K562 (cell line): ENCODE data around the gene SLC25A42. TPM values are rescaled to one million over a fixed set of nuclear protein-coding genes. Genes with fewer than 3 reads are reported as not detected.

Experiments used
- ATAC-seq: fragments of 200-7000 bp; cut with Tn5 transposase; 3 replicates; pipeline ENCODE4 v1.9.1; 2020; ENCODE audit warnings: moderate library complexity
- BruUV-seq: library from RNA; stranded (reverse); fragments of 400-500 nt; replicated peaks from 2 replicates; lab custom pipeline; 2021; lab: Mats Ljungman, UMichigan
- CTCF ChIA-PET: fragments of 300-600 bp; formaldehyde crosslinking; extraction: SDS; loops from one replicate; lab custom pipeline; 2021; ENCODE audit warnings: low intra/inter-chr PET ratio; lab: Yijun Ruan, JAX
- POLR2A ChIA-PET: fragments of 300-600, 350-650 bp; sonication (Branson Sonifier 250); formaldehyde crosslinking; extraction: SDS; loops from one replicate; lab custom pipeline; 2021; ENCODE audit warnings: antibody characterized with exemption, inconsistent platforms; lab: Yijun Ruan, JAX
- DNase-seq, 4 experiments: peaks; one replicate each; pipeline versions ENCODE4 v3.0.0 to v3.0.0-alpha.2; 2011 to 2018; ENCODE audit warnings: low spot score in 3 of 4, mixed read lengths in 3 of 4; ENCODE audit errors: extremely low read depth in 1 of 4
- FAIRE-seq: peaks from 2 replicates; lab custom pipeline; 2011; peaks lifted over from hg19 to GRCh38; lab: Jason Lieb, UNC
- H2AFZ ChIP-seq: 2 replicates; pipeline ENCODE4 v1.6.0; 2011; ENCODE audit warnings: low read depth, low read length, control low read depth, inconsistent platforms
- H3K27ac ChIP-seq: fragments of 200-600 bp; 3 replicates; pipeline ENCODE4 v1.8.0; 2011; ENCODE audit warnings: low read depth, mild to moderate bottlenecking, control low read depth, inconsistent platforms, low read length, moderate library complexity, mixed read lengths; ENCODE audit errors: extremely low read depth
- H3K27me3 ChIP-seq, 2 experiments: fragments of 300-600 bp in 1 of 2; 2 replicates in 1 of 2; 3 replicates in 1 of 2; pipeline versions ENCODE4 v1.6.0 to v1.8.0; 2011; ENCODE audit warnings: inconsistent platforms in 2 of 2, low read length in 2 of 2, mild to moderate bottlenecking in 1 of 2, mixed read lengths in 1 of 2, moderate library complexity in 1 of 2; ENCODE audit not compliant: control insufficient read depth in 2 of 2, insufficient read depth in 2 of 2
- H3K36me3 ChIP-seq: fragments of 300-600 bp; 3 replicates; pipeline ENCODE4 v1.8.0; 2011; ENCODE audit warnings: mild to moderate bottlenecking, low read length, inconsistent platforms; ENCODE audit not compliant: control insufficient read depth, insufficient read depth
- H3K4me1 ChIP-seq, 2 experiments: fragments of 200-600 bp in 1 of 2; replicated peaks in 1 of 2; 2 replicates in 1 of 2; 3 replicates in 1 of 2; pipeline versions ENCODE4 v1.5.1 to v1.8.0; 2011; ENCODE audit warnings: inconsistent platforms in 2 of 2, low read length in 2 of 2, mild to moderate bottlenecking in 1 of 2, mixed read lengths in 1 of 2, moderate library complexity in 1 of 2; ENCODE audit not compliant: control insufficient read depth in 2 of 2, insufficient read depth in 2 of 2
- H3K4me2 ChIP-seq: 2 replicates; pipeline ENCODE4 v1.6.1; 2011; ENCODE audit warnings: low read length, control low read depth, inconsistent platforms, mixed read lengths; ENCODE audit not compliant: insufficient read depth
- H3K4me3 ChIP-seq: fragments of 200-600 bp; sonication (generic), shearing (Covaris generic); 2 replicates; pipeline ENCODE4 v1.5.1; 2016; ENCODE audit warnings: control low read depth, inconsistent platforms
- H3K79me2 ChIP-seq: fragments of 200-600 bp; 3 replicates; pipeline ENCODE4 v1.8.0; 2011; ENCODE audit warnings: low read length, inconsistent platforms; ENCODE audit not compliant: control insufficient read depth, insufficient read depth
- H3K9ac ChIP-seq, 2 experiments: 2 replicates each; pipeline versions ENCODE4 v1.6.0 to v1.6.1; 2011; ENCODE audit warnings: low read depth in 2 of 2, low read length in 2 of 2, control low read depth in 1 of 2, inconsistent platforms in 1 of 2, mild to moderate bottlenecking in 1 of 2, mixed read lengths in 1 of 2; ENCODE audit not compliant: insufficient read depth in 1 of 2
- H3K9me1 ChIP-seq: one replicate; pipeline ENCODE4 v1.6.0; 2011; ENCODE audit warnings: inconsistent platforms, mild to moderate bottlenecking, low read length, moderate library complexity; ENCODE audit not compliant: control insufficient read depth, insufficient read depth
- H3K9me3 ChIP-seq: replicated peaks from 2 replicates; pipeline ENCODE4 v1.5.1; 2011; ENCODE audit warnings: low read depth, low read length, inconsistent platforms; ENCODE audit not compliant: control insufficient read depth, insufficient read depth
- H4K20me1 ChIP-seq: replicated peaks from 2 replicates; pipeline ENCODE4 v1.6.1; 2011; ENCODE audit warnings: low read length, inconsistent platforms, mixed read lengths; ENCODE audit not compliant: control insufficient read depth, insufficient read depth
- ELK3 ChIP-seq: fragments of 450-650 bp; formaldehyde crosslinking; IDR thresholded peaks from 2 replicates; pipeline ENCODE4 v1.4.0; 2020; ENCODE audit warnings: mild to moderate bottlenecking
- GTF2F1 ChIP-seq: IDR thresholded peaks from 2 replicates; pipeline ENCODE4 v1.6.1; 2011; ENCODE audit warnings: low read depth, low read length, improper control_type of control experiment
- HNRNPH1 ChIP-seq: fragments of 200-400 bp; formaldehyde crosslinking; optimal IDR thresholded peaks from 2 replicates; pipeline ENCODE3; 2017; ENCODE audit warnings: low read depth, mild to moderate bottlenecking, low read length, moderate library complexity
- MYC ChIP-seq, 2 experiments: fragments of 250-450 bp in 1 of 2; sonication (Bioruptor Pico) in 1 of 2; IDR thresholded peaks; 2 replicates each; pipeline versions ENCODE4 v1.5.1 to v1.6.1; 2012 to 2021; ENCODE audit warnings: low read depth in 2 of 2, borderline replicate concordance in 1 of 2, improper control_type of control experiment in 1 of 2, low read length in 1 of 2, mild to moderate bottlenecking in 1 of 2, moderate library complexity in 1 of 2
- NFYB ChIP-seq: IDR thresholded peaks from 2 replicates; pipeline ENCODE4 v1.6.1; 2011; ENCODE audit warnings: mild to moderate bottlenecking, moderate library complexity; ENCODE audit not compliant: insufficient read length; ENCODE audit errors: extremely low read depth
- SAFB2 ChIP-seq: fragments of 200-400 bp; formaldehyde crosslinking; IDR thresholded peaks from 2 replicates; pipeline ENCODE4 v1.6.1; 2018; ENCODE audit warnings: borderline replicate concordance, low read length, low read depth, moderate library complexity; ENCODE audit not compliant: severe bottlenecking
- SMARCE1 ChIP-seq: fragments of 450-650 bp; IDR thresholded peaks from 2 replicates; pipeline ENCODE4 v1.7.1; 2016; ENCODE audit warnings: mild to moderate bottlenecking
- TFE3 ChIP-seq: fragments of 450-650 bp; formaldehyde crosslinking; IDR thresholded peaks from 2 replicates; pipeline ENCODE4 v1.4.0; 2020; ENCODE audit warnings: mild to moderate bottlenecking, mixed read lengths
- TOE1 ChIP-seq, 2 experiments: fragments of 450-650 bp in 1 of 2; sonication (generic) in 1 of 2; formaldehyde crosslinking in 1 of 2; IDR thresholded peaks; 2 replicates each; pipeline versions ENCODE4 v1.7.1 to v1.8.0; 2016 to 2022; ENCODE audit warnings: borderline replicate concordance in 2 of 2, mild to moderate bottlenecking in 2 of 2, antibody characterized with exemption in 1 of 2, inconsistent platforms in 1 of 2, low read depth in 1 of 2, missing genetic modification reagents in 1 of 2, moderate library complexity in 1 of 2
- ZBTB33 ChIP-seq: sonication (generic); formaldehyde crosslinking; IDR thresholded peaks from 2 replicates; pipeline ENCODE4 v1.8.1; 2023; ENCODE audit warnings: mild to moderate bottlenecking, missing genetic modification reagents
- ZBTB49 ChIP-seq: sonication (generic); formaldehyde crosslinking; IDR thresholded peaks from 2 replicates; pipeline ENCODE4 v1.8.0; 2022; ENCODE audit warnings: missing genetic modification reagents, mild to moderate bottlenecking, borderline replicate concordance
- ZEB2 ChIP-seq: fragments of 450-650 bp; IDR thresholded peaks from 2 replicates; pipeline ENCODE4 v1.6.1; 2016
- ZNF282 ChIP-seq: sonication (generic); formaldehyde crosslinking; IDR thresholded peaks from 2 replicates; pipeline ENCODE4 v1.8.1; 2023; ENCODE audit warnings: missing genetic modification reagents
- ZNF551 ChIP-seq: fragments of 250-450 bp; sonication (Bioruptor Pico); IDR thresholded peaks from 2 replicates; pipeline ENCODE4 v1.5.0; 2021; ENCODE audit warnings: mild to moderate bottlenecking, moderate library complexity
- WGBS: fragments of 100-300 bp; shearing (Covaris generic); methylation state at CpG from one replicate; pipeline ENCODE4 v1.1.6; 2016; ENCODE audit warnings: low coverage, mixed read lengths; ENCODE audit not compliant: insufficient coverage; ENCODE audit errors: missing lambda C conversion rate; 5-methylcytosine and 5-hydroxymethylcytosine counted together
- in situ Hi-C: fragments of 300-500 bp; cut with MboI; formaldehyde crosslinking; loops from 4 replicates; pipeline ENCODE4 v1.15.0; 2018; ENCODE audit warnings: inconsistent platforms, mixed read lengths
- intact Hi-C: fragments of 100-400 bp; cut with micrococcal nuclease; formaldehyde crosslinking; loops from 2 replicates; pipeline ENCODE4 v1.14.2; 2022
- polyA plus RNA-seq, 8 experiments: library from polyadenylated mRNA; depleted of rRNA in 4 of 8; stranded (reverse) in 5 of 8; unstranded in 3 of 8; fragments of >200 nt; fragmentation: Nextera tagmentation in 2 of 8; fragmentation: Illumina TruSeq in 1 of 8; extraction: Ambion mirVana in 2 of 8; extraction: Trizol in 1 of 8; gene quantifications; 2 replicates each; pipeline versions ENCODE4 v1.2.1 to v1.2.3, GENCODE V29; 2011 to 2014; ENCODE audit warnings: inconsistent platforms in 1 of 8, missing spikeins in 1 of 8
- total RNA-seq, 7 experiments: library from RNA; depleted of rRNA in 6 of 7; stranded (reverse); fragments of >200 nt in 6 of 7; fragmentation: Illumina TruSeq in 2 of 7; extraction: Trizol in 2 of 7; gene quantifications; 2 replicates each; pipeline versions ENCODE4 v1.2.1 to v1.2.3, GENCODE V29; 2011 to 2021; ENCODE audit warnings: low replicate concordance in 1 of 7

SLC25A42 gene
- total and polyA plus RNA-seq, 9 of the 15 experiments (the other 6 are each of a cell fraction or from before 2014, with no cell fraction given): 0.59 to 32.2 (median 14.1) TPM

- intact Hi-C loops: no loop called here
- Histone ChIP-seq H3K27ac (no peak overlapping the region), H4K20me1 (no peaks in the 10 kb centered on the region), H2AFZ (no peak overlapping the region)
- FAIRE-seq: no peak
- no TSS peak for BruUV-seq
- no peak for TF ChIP-seq ZBTB49 (CRISPR knock-in tag)
- no peak for TF ChIP-seq HNRNPH1
- TF ChIP-seq MYC (IDR thresholded peaks at IDR 0.05; ENCODE audit: low read depth, low read length): no peak
- TF ChIP-seq MYC (CRISPR knock-in tag; IDR thresholded peaks at IDR 0.05; ENCODE audit: borderline replicate concordance, low read depth): no peak
- no peak for TF ChIP-seq SMARCE1
- no peak for TF ChIP-seq TFE3 (CRISPR knock-in tag)
- no peak for TF ChIP-seq ZNF551 (CRISPR knock-in tag)
- TF ChIP-seq ZEB2: no peak
- no peak for TF ChIP-seq GTF2F1
- TF ChIP-seq SAFB2: no peak
- TF ChIP-seq NFYB: no peak
- no peak for TF ChIP-seq TOE1 (IDR thresholded peaks at IDR 0.05; ENCODE audit: borderline replicate concordance)
- TF ChIP-seq TOE1 (CRISPR knock-in tag; IDR thresholded peaks at IDR 0.05; ENCODE audit: borderline replicate concordance, low read depth): no peak
- no peak for TF ChIP-seq ELK3 (CRISPR knock-in tag)
- TF ChIP-seq ZBTB33: no peak
- TF ChIP-seq ZNF282 (CRISPR knock-in tag): no peak
- TF ChIP-seq, all 486 proteins: peak for 0
- H3K79me2 ChIP-seq: no peaks in the 10 kb centered on the region
- in situ Hi-C loops: no loop called here
- ATAC-seq (no peak), DNase-seq (no peak)
- WGBS: 29% methylated on average over 6 of the region's 6 CpGs
- no peak overlapping the region for H3K9ac ChIP-seq
- ChIA-PET CTCF (no interaction called here), POLR2A (interaction anchor here (0.6 to 1.2 kb wide), 4 partner anchors 10 to 166 kb away, joined by 3 to 7 read pairs (median 3); partner anchors contain the start of gene MEF2B)
- H3K9me1 ChIP-seq: no peaks in the 10 kb centered on the region
- no peaks in the 10 kb centered on the region for H3K27me3 ChIP-seq
- H3K4me2 ChIP-seq: no peak overlapping the region
- H3K4me3 ChIP-seq: no peak overlapping the region
- H3K4me1 ChIP-seq: peaks cover 0 to 5% of the 10 kb centered on the region in 2 experiments; a peak in 2 of 5 replicates
- no peaks in the 10 kb centered on the region for H3K36me3 ChIP-seq
- H3K9me3 ChIP-seq: no peaks in the 10 kb centered on the region
Measured at GRCh38 chr19:19157808-19158207, 94.0 kb downstream of the SLC25A42 start.
